ENCODE measurements around the gene NOS3. TPM values are rescaled to one million over a fixed set of nuclear protein-coding genes. Genes with fewer than 3 reads are reported as not detected.

Gene NOS3
- total and polyA plus RNA-seq, 9 of the 15 experiments (the other 6 are each of a cell fraction or from before 2014, with no cell fraction given) = 1.1 to 121 (median 23.6) TPM

DNA sequence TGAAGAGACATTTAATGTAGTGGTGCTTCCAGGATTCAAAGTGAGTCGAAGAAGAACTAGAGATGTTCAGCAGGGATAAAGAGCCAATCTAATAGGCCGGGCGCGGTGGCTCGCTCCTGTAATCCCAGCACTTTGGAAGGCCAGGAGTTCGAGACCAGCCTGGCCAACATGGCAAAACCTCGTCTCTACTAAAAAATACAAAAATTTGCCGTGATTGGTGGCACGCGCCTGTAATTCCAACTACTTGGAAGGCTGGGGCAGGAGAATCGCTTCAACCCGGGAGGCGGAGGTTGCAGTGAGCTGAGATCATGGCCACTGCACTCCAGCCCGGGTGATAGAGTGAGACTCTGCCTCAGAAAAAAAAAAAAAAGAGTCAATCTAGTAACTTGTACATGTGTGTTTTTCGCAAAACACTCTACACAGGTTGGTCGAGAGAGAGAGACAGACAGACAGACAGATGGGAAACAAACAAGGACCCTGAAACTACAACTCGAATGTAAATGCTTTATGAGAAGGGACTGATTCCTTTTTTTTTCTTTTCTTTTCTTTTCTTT, 38.2 kb downstream of the NOS3 start (continued):
- TF ChIP-seq, protein P1, sequence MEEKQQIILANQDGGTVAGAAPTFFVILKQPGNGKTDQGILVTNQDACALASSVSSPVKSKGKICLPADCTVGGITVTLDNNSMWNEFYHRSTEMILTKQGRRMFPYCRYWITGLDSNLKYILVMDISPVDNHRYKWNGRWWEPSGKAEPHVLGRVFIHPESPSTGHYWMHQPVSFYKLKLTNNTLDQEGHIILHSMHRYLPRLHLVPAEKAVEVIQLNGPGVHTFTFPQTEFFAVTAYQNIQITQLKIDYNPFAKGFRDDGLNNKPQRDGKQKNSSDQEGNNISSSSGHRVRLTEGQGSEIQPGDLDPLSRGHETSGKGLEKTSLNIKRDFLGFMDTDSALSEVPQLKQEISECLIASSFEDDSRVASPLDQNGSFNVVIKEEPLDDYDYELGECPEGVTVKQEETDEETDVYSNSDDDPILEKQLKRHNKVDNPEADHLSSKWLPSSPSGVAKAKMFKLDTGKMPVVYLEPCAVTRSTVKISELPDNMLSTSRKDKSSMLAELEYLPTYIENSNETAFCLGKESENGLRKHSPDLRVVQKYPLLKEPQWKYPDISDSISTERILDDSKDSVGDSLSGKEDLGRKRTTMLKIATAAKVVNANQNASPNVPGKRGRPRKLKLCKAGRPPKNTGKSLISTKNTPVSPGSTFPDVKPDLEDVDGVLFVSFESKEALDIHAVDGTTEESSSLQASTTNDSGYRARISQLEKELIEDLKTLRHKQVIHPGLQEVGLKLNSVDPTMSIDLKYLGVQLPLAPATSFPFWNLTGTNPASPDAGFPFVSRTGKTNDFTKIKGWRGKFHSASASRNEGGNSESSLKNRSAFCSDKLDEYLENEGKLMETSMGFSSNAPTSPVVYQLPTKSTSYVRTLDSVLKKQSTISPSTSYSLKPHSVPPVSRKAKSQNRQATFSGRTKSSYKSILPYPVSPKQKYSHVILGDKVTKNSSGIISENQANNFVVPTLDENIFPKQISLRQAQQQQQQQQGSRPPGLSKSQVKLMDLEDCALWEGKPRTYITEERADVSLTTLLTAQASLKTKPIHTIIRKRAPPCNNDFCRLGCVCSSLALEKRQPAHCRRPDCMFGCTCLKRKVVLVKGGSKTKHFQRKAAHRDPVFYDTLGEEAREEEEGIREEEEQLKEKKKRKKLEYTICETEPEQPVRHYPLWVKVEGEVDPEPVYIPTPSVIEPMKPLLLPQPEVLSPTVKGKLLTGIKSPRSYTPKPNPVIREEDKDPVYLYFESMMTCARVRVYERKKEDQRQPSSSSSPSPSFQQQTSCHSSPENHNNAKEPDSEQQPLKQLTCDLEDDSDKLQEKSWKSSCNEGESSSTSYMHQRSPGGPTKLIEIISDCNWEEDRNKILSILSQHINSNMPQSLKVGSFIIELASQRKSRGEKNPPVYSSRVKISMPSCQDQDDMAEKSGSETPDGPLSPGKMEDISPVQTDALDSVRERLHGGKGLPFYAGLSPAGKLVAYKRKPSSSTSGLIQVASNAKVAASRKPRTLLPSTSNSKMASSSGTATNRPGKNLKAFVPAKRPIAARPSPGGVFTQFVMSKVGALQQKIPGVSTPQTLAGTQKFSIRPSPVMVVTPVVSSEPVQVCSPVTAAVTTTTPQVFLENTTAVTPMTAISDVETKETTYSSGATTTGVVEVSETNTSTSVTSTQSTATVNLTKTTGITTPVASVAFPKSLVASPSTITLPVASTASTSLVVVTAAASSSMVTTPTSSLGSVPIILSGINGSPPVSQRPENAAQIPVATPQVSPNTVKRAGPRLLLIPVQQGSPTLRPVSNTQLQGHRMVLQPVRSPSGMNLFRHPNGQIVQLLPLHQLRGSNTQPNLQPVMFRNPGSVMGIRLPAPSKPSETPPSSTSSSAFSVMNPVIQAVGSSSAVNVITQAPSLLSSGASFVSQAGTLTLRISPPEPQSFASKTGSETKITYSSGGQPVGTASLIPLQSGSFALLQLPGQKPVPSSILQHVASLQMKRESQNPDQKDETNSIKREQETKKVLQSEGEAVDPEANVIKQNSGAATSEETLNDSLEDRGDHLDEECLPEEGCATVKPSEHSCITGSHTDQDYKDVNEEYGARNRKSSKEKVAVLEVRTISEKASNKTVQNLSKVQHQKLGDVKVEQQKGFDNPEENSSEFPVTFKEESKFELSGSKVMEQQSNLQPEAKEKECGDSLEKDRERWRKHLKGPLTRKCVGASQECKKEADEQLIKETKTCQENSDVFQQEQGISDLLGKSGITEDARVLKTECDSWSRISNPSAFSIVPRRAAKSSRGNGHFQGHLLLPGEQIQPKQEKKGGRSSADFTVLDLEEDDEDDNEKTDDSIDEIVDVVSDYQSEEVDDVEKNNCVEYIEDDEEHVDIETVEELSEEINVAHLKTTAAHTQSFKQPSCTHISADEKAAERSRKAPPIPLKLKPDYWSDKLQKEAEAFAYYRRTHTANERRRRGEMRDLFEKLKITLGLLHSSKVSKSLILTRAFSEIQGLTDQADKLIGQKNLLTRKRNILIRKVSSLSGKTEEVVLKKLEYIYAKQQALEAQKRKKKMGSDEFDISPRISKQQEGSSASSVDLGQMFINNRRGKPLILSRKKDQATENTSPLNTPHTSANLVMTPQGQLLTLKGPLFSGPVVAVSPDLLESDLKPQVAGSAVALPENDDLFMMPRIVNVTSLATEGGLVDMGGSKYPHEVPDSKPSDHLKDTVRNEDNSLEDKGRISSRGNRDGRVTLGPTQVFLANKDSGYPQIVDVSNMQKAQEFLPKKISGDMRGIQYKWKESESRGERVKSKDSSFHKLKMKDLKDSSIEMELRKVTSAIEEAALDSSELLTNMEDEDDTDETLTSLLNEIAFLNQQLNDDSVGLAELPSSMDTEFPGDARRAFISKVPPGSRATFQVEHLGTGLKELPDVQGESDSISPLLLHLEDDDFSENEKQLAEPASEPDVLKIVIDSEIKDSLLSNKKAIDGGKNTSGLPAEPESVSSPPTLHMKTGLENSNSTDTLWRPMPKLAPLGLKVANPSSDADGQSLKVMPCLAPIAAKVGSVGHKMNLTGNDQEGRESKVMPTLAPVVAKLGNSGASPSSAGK (IDR thresholded peaks at IDR 0.05) = no peak; the same call in 1 of the 2 replicates
- TF ChIP-seq KDM2B (CRISPR knock-in tag; IDR thresholded peaks at IDR 0.05) = no peak
- TF ChIP-seq, protein P2, sequence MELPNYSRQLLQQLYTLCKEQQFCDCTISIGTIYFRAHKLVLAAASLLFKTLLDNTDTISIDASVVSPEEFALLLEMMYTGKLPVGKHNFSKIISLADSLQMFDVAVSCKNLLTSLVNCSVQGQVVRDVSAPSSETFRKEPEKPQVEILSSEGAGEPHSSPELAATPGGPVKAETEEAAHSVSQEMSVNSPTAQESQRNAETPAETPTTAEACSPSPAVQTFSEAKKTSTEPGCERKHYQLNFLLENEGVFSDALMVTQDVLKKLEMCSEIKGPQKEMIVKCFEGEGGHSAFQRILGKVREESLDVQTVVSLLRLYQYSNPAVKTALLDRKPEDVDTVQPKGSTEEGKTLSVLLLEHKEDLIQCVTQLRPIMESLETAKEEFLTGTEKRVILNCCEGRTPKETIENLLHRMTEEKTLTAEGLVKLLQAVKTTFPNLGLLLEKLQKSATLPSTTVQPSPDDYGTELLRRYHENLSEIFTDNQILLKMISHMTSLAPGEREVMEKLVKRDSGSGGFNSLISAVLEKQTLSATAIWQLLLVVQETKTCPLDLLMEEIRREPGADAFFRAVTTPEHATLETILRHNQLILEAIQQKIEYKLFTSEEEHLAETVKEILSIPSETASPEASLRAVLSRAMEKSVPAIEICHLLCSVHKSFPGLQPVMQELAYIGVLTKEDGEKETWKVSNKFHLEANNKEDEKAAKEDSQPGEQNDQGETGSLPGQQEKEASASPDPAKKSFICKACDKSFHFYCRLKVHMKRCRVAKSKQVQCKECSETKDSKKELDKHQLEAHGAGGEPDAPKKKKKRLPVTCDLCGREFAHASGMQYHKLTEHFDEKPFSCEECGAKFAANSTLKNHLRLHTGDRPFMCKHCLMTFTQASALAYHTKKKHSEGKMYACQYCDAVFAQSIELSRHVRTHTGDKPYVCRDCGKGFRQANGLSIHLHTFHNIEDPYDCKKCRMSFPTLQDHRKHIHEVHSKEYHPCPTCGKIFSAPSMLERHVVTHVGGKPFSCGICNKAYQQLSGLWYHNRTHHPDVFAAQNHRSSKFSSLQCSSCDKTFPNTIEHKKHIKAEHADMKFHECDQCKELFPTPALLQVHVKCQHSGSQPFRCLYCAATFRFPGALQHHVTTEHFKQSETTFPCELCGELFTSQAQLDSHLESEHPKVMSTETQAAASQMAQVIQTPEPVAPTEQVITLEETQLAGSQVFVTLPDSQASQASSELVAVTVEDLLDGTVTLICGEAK (IDR thresholded peaks at IDR 0.05) = peak; percentile 63; the same call in 1 of the 2 replicates
- TF ChIP-seq, protein P2 (CRISPR knock-in tag; IDR thresholded peaks at IDR 0.05) = no peak
- TF ChIP-seq RAD21 (CRISPR knock-in tag; conservative IDR thresholded peaks at IDR 0.05 in 1 of 2, IDR thresholded peaks at IDR 0.05 in 1 of 2) = no peak
- 0 out of 2 replicates have a peak, but pooled peaks have one; percentile 61 for TF ChIP-seq SMARCE1 (IDR thresholded peaks at IDR 0.05)
- no peak for TF ChIP-seq DACH1 (IDR thresholded peaks at IDR 0.05; ENCODE audit: partially characterized antibody)

Measured in K562 (cell line).